ENCODE results near the gene CD300E. TPM values are rescaled to one million over a fixed set of nuclear protein-coding genes. Genes with fewer than 3 reads are reported as not detected.

Gene CD300E
- polyA plus RNA-seq, 1 donor from 2014 or later, result not detected

GRCh38 chr17:74645010-74645409, 21.5 kb upstream of the CD300E start:
- Histone ChIP-seq H3K4me2 (ENCODE audit: low read length) (no peak overlapping the region), H3K9me2 (ENCODE audit: insufficient read depth, low read length) (no peaks in the 10 kb centered on the region), H3K79me2 (replicated peaks; ENCODE audit: insufficient read depth, low read length) (no peaks in the 10 kb centered on the region), H4K20me1 (ENCODE audit: insufficient read depth) (no peaks in the 10 kb centered on the region), H3K4me3 (ENCODE audit: low read length) (no peak overlapping the region), H3K36me3 (ENCODE audit: insufficient read depth, low read length) (no peaks in the 10 kb centered on the region), H2AFZ (ENCODE audit: low read depth, low read length) (no peak overlapping the region), H3K27ac (ENCODE audit: low read length) (no peak overlapping the region), H3K9me3 (ENCODE audit: low read length) (no peaks in the 10 kb centered on the region), H3F3A (ENCODE audit: insufficient read depth, low read length, poor library complexity, severe bottlenecking) (no peaks in the 10 kb centered on the region), H3K9ac (ENCODE audit: low read length) (no peak overlapping the region), H3K27me3 (ENCODE audit: insufficient read depth, low read depth, low read length) (no peaks in the 10 kb centered on the region)
- TF ChIP-seq RAD21 (conservative IDR thresholded peaks at IDR 0.05), result no peak
- TF ChIP-seq TAF1 (IDR thresholded peaks at IDR 0.05; ENCODE audit: low read depth), result no peak
- TF ChIP-seq POLR2AphosphoS5 (IDR thresholded peaks at IDR 0.05), result no peak
- no peak for TF ChIP-seq EP300 (conservative IDR thresholded peaks at IDR 0.05; ENCODE audit: poor library complexity, severe bottlenecking)
- no peak for TF ChIP-seq REST (IDR thresholded peaks at IDR 0.05; ENCODE audit: borderline replicate concordance)
- TF ChIP-seq SMC3 (conservative IDR thresholded peaks at IDR 0.05; ENCODE audit: poor library complexity), result no peak
- no peak for TF ChIP-seq CTCF (IDR thresholded peaks at IDR 0.05; ENCODE audit: poor library complexity, severe bottlenecking)

GRCh38 chr17:74644419-74644818, 20.9 kb upstream of the CD300E start:
- TF ChIP-seq REST (IDR thresholded peaks at IDR 0.05; ENCODE audit: borderline replicate concordance) (no peak), RAD21 (conservative IDR thresholded peaks at IDR 0.05) (no peak), EP300 (conservative IDR thresholded peaks at IDR 0.05; ENCODE audit: poor library complexity, severe bottlenecking) (no peak), CTCF (IDR thresholded peaks at IDR 0.05; ENCODE audit: poor library complexity, severe bottlenecking) (no peak), SMC3 (conservative IDR thresholded peaks at IDR 0.05; ENCODE audit: poor library complexity) (no peak)

More at GRCh38 chr17:74644419-74644818, 20.9 kb upstream of the CD300E start:
- Histone ChIP-seq H3K36me3 (ENCODE audit: insufficient read depth, low read length) (no peaks in the 10 kb centered on the region), H3F3A (ENCODE audit: insufficient read depth, low read length, poor library complexity, severe bottlenecking) (no peaks in the 10 kb centered on the region), H3K27me3 (ENCODE audit: insufficient read depth, low read depth, low read length) (no peaks in the 10 kb centered on the region), H3K9me2 (ENCODE audit: insufficient read depth, low read length) (no peaks in the 10 kb centered on the region), H3K9ac (ENCODE audit: low read length) (no peak overlapping the region), H3K79me2 (replicated peaks; ENCODE audit: insufficient read depth, low read length) (no peaks in the 10 kb centered on the region), H3K9me3 (ENCODE audit: low read length) (no peaks in the 10 kb centered on the region), H4K20me1 (ENCODE audit: insufficient read depth) (no peaks in the 10 kb centered on the region), H3K4me2 (ENCODE audit: low read length) (no peak overlapping the region), H3K4me3 (ENCODE audit: low read length) (no peak overlapping the region), H2AFZ (ENCODE audit: low read depth, low read length) (no peak overlapping the region), H3K27ac (ENCODE audit: low read length) (no peak overlapping the region)
